Kidney glomerular epithelial cell (primary cell): ENCODE results near the gene ERP27.

Source experiments
- DNase-seq: peaks from one replicate; lab custom pipeline; 2025; lab: John Stamatoyannopoulos, UW

Gene ERP27

GRCh38 chr12:14868916-14869506 is 69.3 kb downstream of the ERP27 start:
- DNase-seq = no peak
